Liver (tissue), 9 donors: Measurements from ENCODE around the gene DDR1. TPM values are rescaled to one million over a fixed set of nuclear protein-coding genes. Genes with fewer than 3 reads are reported as not detected.

ENCODE experiments used
- DNase-seq: peaks from one replicate; pipeline ENCODE4 v3.0.0-alpha.2; 2017; ENCODE audit warnings: low spot score
- H3K27ac ChIP-seq, 2 donors: one replicate each; pipeline ENCODE4 v1.7.0; 2013; ENCODE audit warnings: inconsistent platforms in 2 of 2, low read length in 2 of 2, control low read depth in 1 of 2, low read depth in 1 of 2, mild to moderate bottlenecking in 1 of 2
- H3K27me3 ChIP-seq, 4 donors: one replicate each; pipeline versions ENCODE4 v1.6.1 to v1.7.0; 2013; ENCODE audit warnings: low read length in 3 of 4, inconsistent platforms in 1 of 4, mild to moderate bottlenecking in 1 of 4, moderate library complexity in 1 of 4; ENCODE audit not compliant: control insufficient read depth in 4 of 4, insufficient read depth in 4 of 4
- H3K36me3 ChIP-seq, 4 donors: one replicate each; pipeline versions ENCODE4 v1.6.1 to v1.7.0; 2013; ENCODE audit warnings: low read length in 3 of 4, mild to moderate bottlenecking in 3 of 4, low read depth in 1 of 4, moderate library complexity in 1 of 4; ENCODE audit not compliant: control insufficient read depth in 4 of 4, insufficient read depth in 3 of 4
- H3K4me1 ChIP-seq, 4 donors: one replicate each; pipeline versions ENCODE4 v1.6.1 to v1.7.0; 2013; ENCODE audit warnings: low read length in 3 of 4, mild to moderate bottlenecking in 3 of 4, moderate library complexity in 1 of 4; ENCODE audit not compliant: control insufficient read depth in 4 of 4, insufficient read depth in 4 of 4
- H3K4me3 ChIP-seq, 3 donors: one replicate each; pipeline versions ENCODE4 v1.6.1 to v1.7.0; 2013; ENCODE audit warnings: low read length in 3 of 3, control low read depth in 1 of 3, low read depth in 1 of 3, mild to moderate bottlenecking in 1 of 3
- H3K9ac ChIP-seq, 2 donors: one replicate each; pipeline ENCODE4 v1.7.0; 2013; ENCODE audit warnings: low read length in 2 of 2, mild to moderate bottlenecking in 2 of 2, moderate library complexity in 2 of 2, control low read depth in 1 of 2, low read depth in 1 of 2
- H3K9me3 ChIP-seq, 4 donors: one replicate each; pipeline versions ENCODE4 v1.6.1 to v1.7.0; 2013; ENCODE audit warnings: low read length in 3 of 4; ENCODE audit not compliant: control insufficient read depth in 4 of 4
- CTCF ChIP-seq: fragments of 150-350 bp; IDR thresholded peaks from 2 replicates; pipeline ENCODE4 v1.5.1; 2017; ENCODE audit warnings: improper control_type of control experiment, low read depth, low read length; ENCODE audit not compliant: missing input control
- FOXA1 ChIP-seq: IDR thresholded peaks from 2 replicates; pipeline ENCODE4 v1.6.1; 2016; ENCODE audit warnings: antibody characterized with exemption
- FOXA2 ChIP-seq: IDR thresholded peaks from 2 replicates; pipeline ENCODE4 v1.6.1; 2016; ENCODE audit warnings: antibody characterized with exemption
- GABPA ChIP-seq, 2 donors: IDR thresholded peaks in 1 of 2; conservative IDR thresholded peaks in 1 of 2; 2 replicates each; pipeline ENCODE4 v1.6.1; 2016; ENCODE audit warnings: antibody characterized with exemption in 2 of 2, mild to moderate bottlenecking in 1 of 2, moderate library complexity in 1 of 2
- HNF4A ChIP-seq, 2 donors: conservative IDR thresholded peaks; 2 replicates each; pipeline ENCODE4 v1.6.1; 2016; ENCODE audit warnings: antibody characterized with exemption in 2 of 2, mild to moderate bottlenecking in 2 of 2
- HNF4G ChIP-seq: IDR thresholded peaks from 2 replicates; pipeline ENCODE4 v1.6.1; 2016; ENCODE audit warnings: antibody characterized with exemption
- JUND ChIP-seq, 2 donors: IDR thresholded peaks; 2 replicates each; pipeline ENCODE4 v1.6.1; 2016; ENCODE audit warnings: antibody characterized with exemption in 2 of 2
- MAX ChIP-seq: IDR thresholded peaks from 2 replicates; pipeline ENCODE4 v1.6.1; 2016; ENCODE audit warnings: antibody characterized with exemption
- NR2F2 ChIP-seq: IDR thresholded peaks from 2 replicates; pipeline ENCODE4 v1.6.1; 2016; ENCODE audit warnings: antibody characterized with exemption
- REST ChIP-seq: IDR thresholded peaks from 2 replicates; pipeline ENCODE4 v1.6.1; 2016; ENCODE audit warnings: antibody characterized with exemption, mild to moderate bottlenecking
- TAF1 ChIP-seq: conservative IDR thresholded peaks from 2 replicates; pipeline ENCODE4 v1.6.1; 2016; ENCODE audit warnings: antibody characterized with exemption, mild to moderate bottlenecking
- YY1 ChIP-seq: IDR thresholded peaks from 2 replicates; pipeline ENCODE4 v1.6.1; 2016; ENCODE audit warnings: antibody characterized with exemption, mild to moderate bottlenecking
- WGBS: extraction: QIAGEN DNeasy Blood & Tissue Kit; methylation state at CpG from one replicate; pipeline ENCODE4 v1.1.7; 2013; 5-methylcytosine and 5-hydroxymethylcytosine counted together
- polyA plus RNA-seq, 2 donors: library from polyadenylated mRNA; stranded (reverse) in 1 of 2; unstranded in 1 of 2; fragments of 200-250 nt in 1 of 2; fragments of >200 nt in 1 of 2; fragmentation: Nextera tagmentation in 1 of 2; extraction: Ambion mirVana in 1 of 2; gene quantifications; one replicate each; pipeline versions ENCODE4 v1.2.1 to v1.2.3, GENCODE V29; 2013 to 2015
- total RNA-seq, 2 donors: library from RNA; depleted of rRNA; stranded (reverse); fragments of >200 nt; gene quantifications; one replicate each; pipeline ENCODE4 v1.2.3, GENCODE V29; 2014
- donor health status: healthy.
- donor health status: healthy.
- donor health status: healthy.
- donor health status: healthy.
- donor health status: healthy.

The DDR1 gene
- total and polyA plus RNA-seq, 4 donors: 1.2 to 5.3 (median 4.4) TPM

GRCh38 chr6:30884521-30885480 is 482 bp downstream of the DDR1 start:
- TF ChIP-seq HNF4G (no peak), NR2F2 (no peak), JUND (IDR thresholded peaks at IDR 0.05) (no peak), REST (no peak), HNF4A (conservative IDR thresholded peaks at IDR 0.05) (no peak), CTCF (no peak)
- peak overlapping the region; percentile 9 to 14 for H3K27ac ChIP-seq

GRCh38 chr6:30885481-30885998 is 1.2 kb downstream of the DDR1 start:
- Histone ChIP-seq H3K36me3 (no peaks in the 10 kb centered on the region), H3K4me3 (no peak overlapping the region), H3K9me3 (no peaks in the 10 kb centered on the region), H3K27ac (peak overlapping the region in 1 of 2 donors; percentile 14), H3K4me1 (peaks cover 5 to 17% (median 11%) of the 10 kb centered on the region in 4 donors), H3K9ac (no peak overlapping the region), H3K27me3 (no peaks in the 10 kb centered on the region)
- TF ChIP-seq HNF4G (no peak), CTCF (no peak), YY1 (no peak), FOXA1 (no peak), JUND (IDR thresholded peaks at IDR 0.05) (no peak), GABPA (IDR thresholded peaks at IDR 0.05 in 1 of 2, conservative IDR thresholded peaks at IDR 0.05 in 1 of 2) (no peak), MAX (no peak), TAF1 (no peak), FOXA2 (no peak)
- no peak for DNase-seq
- WGBS: 51% methylated on average over 7 of the region's 7 CpGs

More at GRCh38 chr6:30884521-30885480, 482 bp downstream of the DDR1 start:
- Histone ChIP-seq H3K36me3 (no peaks in the 10 kb centered on the region), H3K27me3 (no peaks in the 10 kb centered on the region), H3K9me3 (no peaks in the 10 kb centered on the region), H3K9ac (no peak overlapping the region), H3K4me1 (peaks cover 5 to 17% (median 11%) of the 10 kb centered on the region in 4 donors), H3K4me3 (peak overlapping the region in 2 of 3 donors; percentile 54 to 76)
- no peak for DNase-seq
- WGBS: 9% methylated on average over 59 of the region's 59 CpGs
